Body of pancreas (tissue), 4 donors: Measurements from ENCODE around the gene NSUN2. TPM values are rescaled to one million over a fixed set of nuclear protein-coding genes. Genes with fewer than 3 reads are reported as not detected.

Experiments
- ATAC-seq: fragments of 150-250 bp; one replicate; pipeline ENCODE4 v1.9.1; 2016
- DNase-seq, 4 donors: peaks; one replicate each; pipeline ENCODE4 v3.0.0-alpha.2; 2019
- H3K27ac ChIP-seq, 4 donors: fragments of 200-600 bp; sonication (generic); 1 replicate in 3 of 4; 2 replicates in 1 of 4; pipeline versions ENCODE4 v1.5.1 to v1.6.1; 2016 to 2019; ENCODE audit warnings: mild to moderate bottlenecking in 1 of 4, mixed read lengths in 1 of 4, moderate library complexity in 1 of 4
- H3K27me3 ChIP-seq, 2 donors: fragments of 200-600 bp; sonication (generic); one replicate each; pipeline ENCODE4 v1.6.0; 2016; ENCODE audit warnings: mild to moderate bottlenecking in 1 of 2
- H3K36me3 ChIP-seq, 2 donors: fragments of 200-600 bp; sonication (generic); replicated peaks in 1 of 2; 2 replicates each; pipeline ENCODE4 v1.5.1; 2016; ENCODE audit warnings: low read depth in 2 of 2; ENCODE audit not compliant: insufficient read depth in 1 of 2
- H3K4me1 ChIP-seq: fragments of 200-600 bp; sonication (generic); one replicate; pipeline ENCODE4 v1.6.0; 2016
- H3K4me3 ChIP-seq, 2 donors: fragments of 200-600 bp; sonication (generic); 1 replicate in 1 of 2; 2 replicates in 1 of 2; pipeline ENCODE4 v1.5.1; 2016 to 2019
- H3K9me3 ChIP-seq, 3 donors: fragments of 200-600 bp; sonication (generic); 1 replicate in 2 of 3; 2 replicates in 1 of 3; pipeline ENCODE4 v1.5.1; 2016
- POLR2A ChIP-seq, 3 donors: fragments of 450-650 bp; IDR thresholded peaks; one replicate each; pipeline ENCODE4 v1.6.1; 2016; ENCODE audit warnings: antibody characterized with exemption in 3 of 3, mild to moderate bottlenecking in 2 of 3
- WGBS, 2 donors: methylation state at CpG; one replicate each; pipeline ENCODE4 v1.1.5; 2017; 5-methylcytosine and 5-hydroxymethylcytosine counted together
- intact Hi-C: fragments of 100-400 bp; cut with DNase I; formaldehyde crosslinking; loops from one replicate; pipeline ENCODE4 v1.15.1; 2023
- total RNA-seq, 2 donors: library from RNA; depleted of rRNA; stranded (reverse); fragments of >200 nt; gene quantifications; one replicate each; pipeline ENCODE4 v1.1.0, GENCODE V29; 2016
- TF ChIP-seq, protein P1 (sequence below), 7 experiments: fragments of 450-650 bp in 4 of 7; fragments of 200-600 bp in 3 of 7; sonication (generic) in 3 of 7; IDR thresholded peaks; one replicate each; pipeline ENCODE4 v1.5.1; 2016 to 2019; ENCODE audit warnings: antibody characterized with exemption in 7 of 7

The NSUN2 gene
- total RNA-seq, 2 donors from 2014 or later, result 35.0 to 45.8 TPM

DNA sequence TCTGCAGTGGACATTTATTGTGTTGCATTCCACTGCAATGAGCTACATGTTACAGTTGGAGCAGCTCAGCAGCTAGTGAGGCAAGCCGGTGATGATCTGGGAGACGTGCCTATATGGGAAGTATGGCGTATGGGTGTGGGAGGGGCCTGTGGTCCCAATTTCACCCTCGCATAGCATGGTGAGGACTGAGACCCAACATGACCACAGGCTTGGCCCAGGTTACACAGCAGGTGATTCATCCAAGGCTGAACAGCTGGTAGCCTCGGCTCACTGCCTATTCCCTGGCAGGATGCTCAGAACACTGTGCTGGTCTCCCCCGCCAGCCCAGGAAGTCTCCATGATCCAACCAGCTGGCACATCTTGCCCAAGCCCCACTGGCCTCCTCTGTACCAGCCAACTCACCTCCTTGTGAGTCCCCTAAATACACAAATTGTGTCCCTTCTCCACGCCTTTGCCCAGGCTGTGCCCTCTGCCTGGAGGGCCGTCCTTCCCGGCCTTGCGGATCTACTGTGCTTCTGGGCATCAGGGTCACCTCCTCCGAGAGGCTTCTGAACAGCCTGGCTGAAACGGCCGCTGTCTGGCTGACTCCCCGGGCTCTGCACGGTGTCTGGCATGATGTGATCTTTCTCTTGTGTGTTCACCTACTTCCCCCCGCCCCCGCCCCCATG, 81.4 kb downstream of the NSUN2 start:
- H3K36me3 ChIP-seq, result no peaks in the 10 kb centered on the region
- H3K4me1 ChIP-seq, result no peaks in the 10 kb centered on the region
- H3K4me3 ChIP-seq, result no peak overlapping the region
- WGBS, 2 donors, result 71 to 83% methylated on average over 16 to 17 of the region's 17 CpGs
- intact Hi-C loops, result no loop called here
- H3K9me3 ChIP-seq, result no peaks in the 10 kb centered on the region
- no peak overlapping the region for H3K27ac ChIP-seq
- ATAC-seq (no peak), DNase-seq (no peak)
- H3K27me3 ChIP-seq, result peaks cover 0 to 3% of the 10 kb centered on the region in 2 donors
- TF ChIP-seq, protein P1, sequence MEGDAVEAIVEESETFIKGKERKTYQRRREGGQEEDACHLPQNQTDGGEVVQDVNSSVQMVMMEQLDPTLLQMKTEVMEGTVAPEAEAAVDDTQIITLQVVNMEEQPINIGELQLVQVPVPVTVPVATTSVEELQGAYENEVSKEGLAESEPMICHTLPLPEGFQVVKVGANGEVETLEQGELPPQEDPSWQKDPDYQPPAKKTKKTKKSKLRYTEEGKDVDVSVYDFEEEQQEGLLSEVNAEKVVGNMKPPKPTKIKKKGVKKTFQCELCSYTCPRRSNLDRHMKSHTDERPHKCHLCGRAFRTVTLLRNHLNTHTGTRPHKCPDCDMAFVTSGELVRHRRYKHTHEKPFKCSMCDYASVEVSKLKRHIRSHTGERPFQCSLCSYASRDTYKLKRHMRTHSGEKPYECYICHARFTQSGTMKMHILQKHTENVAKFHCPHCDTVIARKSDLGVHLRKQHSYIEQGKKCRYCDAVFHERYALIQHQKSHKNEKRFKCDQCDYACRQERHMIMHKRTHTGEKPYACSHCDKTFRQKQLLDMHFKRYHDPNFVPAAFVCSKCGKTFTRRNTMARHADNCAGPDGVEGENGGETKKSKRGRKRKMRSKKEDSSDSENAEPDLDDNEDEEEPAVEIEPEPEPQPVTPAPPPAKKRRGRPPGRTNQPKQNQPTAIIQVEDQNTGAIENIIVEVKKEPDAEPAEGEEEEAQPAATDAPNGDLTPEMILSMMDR (IDR thresholded peaks at IDR 0.05), result no peak
- TF ChIP-seq POLR2A (IDR thresholded peaks at IDR 0.05), result no peak

- Histone ChIP-seq H3K27ac (no peak overlapping the region), H3K27me3 (peaks cover 0 to 3% of the 10 kb centered on the region in 2 donors), H3K4me3 (no peak overlapping the region), H3K4me1 (no peaks in the 10 kb centered on the region), H3K36me3 (no peaks in the 10 kb centered on the region), H3K9me3 (no peaks in the 10 kb centered on the region)
- ATAC-seq (no peak), DNase-seq (no peak)
- TF ChIP-seq, protein P1 (IDR thresholded peaks at IDR 0.05), result no peak
- no peak for TF ChIP-seq POLR2A (IDR thresholded peaks at IDR 0.05)
- intact Hi-C loops, result no loop called here
- 85 to 90% methylated on average over 7 of the region's 7 CpGs for WGBS, 2 donors
Measured at GRCh38 chr5:6550628-6551027, 82.2 kb downstream of the NSUN2 start.

Other genes with a start within 250 kb of the NSUN2 start
- under 1 TPM; 0.33 to 0.78 TPM for gene UBE2QL1, start 184.2 kb downstream of the NSUN2 start, total RNA-seq
- 1 to 10 TPM; 1.6 to 4.2 TPM for gene SRD5A1, start 396 bp upstream of the NSUN2 start, total RNA-seq
- 10 to 100 TPM; 11.9 to 27.7 TPM for gene TENT4A, start 80.4 kb upstream of the NSUN2 start, total RNA-seq